Right lobe of liver (tissue), 4 donors: ENCODE data around the gene ZNF711.

Experiments
- POLR2A ChIP-seq: fragments of 450-650 bp; IDR thresholded peaks from one replicate; pipeline ENCODE4 v1.6.1; 2017; ENCODE audit warnings: antibody characterized with exemption, mild to moderate bottlenecking
- TF ChIP-seq, protein P1 (sequence below), 4 donors: fragments of 200-600 bp in 3 of 4; fragments of 450-650 bp in 1 of 4; IDR thresholded peaks; one replicate each; pipeline versions ENCODE4 v1.5.1 to v1.8.0; 2016 to 2022; ENCODE audit warnings: antibody characterized with exemption in 4 of 4, mild to moderate bottlenecking in 2 of 4
- donor health status: DM: no; HTN: no; CAD: no.
- donor health status: DM: no; HTN: no; CAD: no.
- donor health status: DM: no; HTN: yes; CAD: no.

DNA sequence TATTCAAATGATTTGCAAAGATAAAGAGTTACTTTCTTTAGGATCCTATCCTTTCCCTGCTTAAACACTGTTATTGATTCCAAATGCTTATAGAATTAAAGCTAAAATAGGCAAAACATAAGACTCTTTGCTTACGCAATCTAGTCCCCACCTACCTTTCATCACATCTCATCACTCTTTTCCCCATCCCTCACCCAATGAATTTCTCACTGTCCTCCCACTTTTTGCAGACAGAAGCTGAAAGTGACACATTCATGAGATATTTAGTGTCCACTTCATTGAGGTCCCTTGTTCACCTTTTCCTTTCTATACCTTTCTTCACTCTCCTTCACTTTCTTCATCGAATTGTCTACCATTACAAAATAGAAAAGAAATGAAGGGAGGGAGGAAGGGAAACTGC lies 636 bp upstream of the ZNF711 start:
- TF ChIP-seq, protein P1, sequence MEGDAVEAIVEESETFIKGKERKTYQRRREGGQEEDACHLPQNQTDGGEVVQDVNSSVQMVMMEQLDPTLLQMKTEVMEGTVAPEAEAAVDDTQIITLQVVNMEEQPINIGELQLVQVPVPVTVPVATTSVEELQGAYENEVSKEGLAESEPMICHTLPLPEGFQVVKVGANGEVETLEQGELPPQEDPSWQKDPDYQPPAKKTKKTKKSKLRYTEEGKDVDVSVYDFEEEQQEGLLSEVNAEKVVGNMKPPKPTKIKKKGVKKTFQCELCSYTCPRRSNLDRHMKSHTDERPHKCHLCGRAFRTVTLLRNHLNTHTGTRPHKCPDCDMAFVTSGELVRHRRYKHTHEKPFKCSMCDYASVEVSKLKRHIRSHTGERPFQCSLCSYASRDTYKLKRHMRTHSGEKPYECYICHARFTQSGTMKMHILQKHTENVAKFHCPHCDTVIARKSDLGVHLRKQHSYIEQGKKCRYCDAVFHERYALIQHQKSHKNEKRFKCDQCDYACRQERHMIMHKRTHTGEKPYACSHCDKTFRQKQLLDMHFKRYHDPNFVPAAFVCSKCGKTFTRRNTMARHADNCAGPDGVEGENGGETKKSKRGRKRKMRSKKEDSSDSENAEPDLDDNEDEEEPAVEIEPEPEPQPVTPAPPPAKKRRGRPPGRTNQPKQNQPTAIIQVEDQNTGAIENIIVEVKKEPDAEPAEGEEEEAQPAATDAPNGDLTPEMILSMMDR (IDR thresholded peaks at IDR 0.05): no peak
- TF ChIP-seq POLR2A: no peak
